ENCODE results near the gene HNF1B. TPM values are rescaled to one million over a fixed set of nuclear protein-coding genes. Genes with fewer than 3 reads are reported as not detected.

The HNF1B gene
- total and polyA plus RNA-seq, 8 donors, result 9.6 to 40.6 (median 36.1) TPM

DNA sequence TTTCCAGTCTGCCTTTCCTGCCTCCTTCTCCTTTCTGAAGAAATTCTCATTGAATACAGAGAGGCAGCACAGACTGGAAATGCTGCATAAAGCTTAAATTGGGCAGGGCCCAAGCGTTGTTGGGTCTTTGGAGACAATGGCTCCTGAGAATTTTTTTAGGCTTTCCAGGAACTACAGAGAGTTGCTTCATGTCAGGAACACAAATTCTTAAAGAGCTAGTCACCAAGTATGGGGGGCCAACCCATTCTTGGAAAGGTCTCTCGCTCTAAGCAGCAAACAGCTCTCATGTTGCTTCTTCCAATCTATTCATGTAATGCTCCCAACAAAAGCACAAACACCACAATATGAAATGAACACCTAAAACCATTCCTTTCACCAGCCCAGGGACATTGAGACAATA lies 6.9 kb downstream of the HNF1B start:
- DNase-seq (no peak), ATAC-seq (peak; percentile 38)
- H3K9me3 ChIP-seq, result no peaks in the 10 kb centered on the region
- peaks cover 41 to 85% of the 10 kb centered on the region in 2 donors for H3K27me3 ChIP-seq
- no peaks in the 10 kb centered on the region for H3K36me3 ChIP-seq
- H3K4me3 ChIP-seq, result no peak overlapping the region
- TF ChIP-seq, protein P1, sequence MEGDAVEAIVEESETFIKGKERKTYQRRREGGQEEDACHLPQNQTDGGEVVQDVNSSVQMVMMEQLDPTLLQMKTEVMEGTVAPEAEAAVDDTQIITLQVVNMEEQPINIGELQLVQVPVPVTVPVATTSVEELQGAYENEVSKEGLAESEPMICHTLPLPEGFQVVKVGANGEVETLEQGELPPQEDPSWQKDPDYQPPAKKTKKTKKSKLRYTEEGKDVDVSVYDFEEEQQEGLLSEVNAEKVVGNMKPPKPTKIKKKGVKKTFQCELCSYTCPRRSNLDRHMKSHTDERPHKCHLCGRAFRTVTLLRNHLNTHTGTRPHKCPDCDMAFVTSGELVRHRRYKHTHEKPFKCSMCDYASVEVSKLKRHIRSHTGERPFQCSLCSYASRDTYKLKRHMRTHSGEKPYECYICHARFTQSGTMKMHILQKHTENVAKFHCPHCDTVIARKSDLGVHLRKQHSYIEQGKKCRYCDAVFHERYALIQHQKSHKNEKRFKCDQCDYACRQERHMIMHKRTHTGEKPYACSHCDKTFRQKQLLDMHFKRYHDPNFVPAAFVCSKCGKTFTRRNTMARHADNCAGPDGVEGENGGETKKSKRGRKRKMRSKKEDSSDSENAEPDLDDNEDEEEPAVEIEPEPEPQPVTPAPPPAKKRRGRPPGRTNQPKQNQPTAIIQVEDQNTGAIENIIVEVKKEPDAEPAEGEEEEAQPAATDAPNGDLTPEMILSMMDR (IDR thresholded peaks at IDR 0.05), result no peak
- no peak overlapping the region for H3K27ac ChIP-seq
- peaks cover 4 to 16% of the 10 kb centered on the region in 2 donors for H3K4me1 ChIP-seq
- intact Hi-C loops (cut with DNase I), result no loop called here

- H3K36me3 ChIP-seq, result no peaks in the 10 kb centered on the region
- H3K9me3 ChIP-seq, result no peaks in the 10 kb centered on the region
- peaks cover 1 to 7% of the 10 kb centered on the region in 2 donors for H3K4me1 ChIP-seq
- H3K27ac ChIP-seq, result no peak overlapping the region
- ATAC-seq (no peak), DNase-seq (no peak)
- H3K27me3 ChIP-seq, result peaks cover 32 to 76% of the 10 kb centered on the region in 2 donors
- TF ChIP-seq, protein P1 (IDR thresholded peaks at IDR 0.05), result no peak
- H3K4me3 ChIP-seq, result no peak overlapping the region
- intact Hi-C loops (cut with DNase I), result no loop called here
These were observed 7.8 kb downstream of the HNF1B start for GRCh38 chr17:37737081-37737480.

GRCh38 chr17:37736428-37736827 lies 8.4 kb downstream of the HNF1B start:
- TF ChIP-seq, protein P1 (IDR thresholded peaks at IDR 0.05), result no peak
- ATAC-seq (no peak), DNase-seq (no peak)
- Histone ChIP-seq H3K9me3 (no peaks in the 10 kb centered on the region), H3K27me3 (peaks cover 26 to 69% of the 10 kb centered on the region in 2 donors), H3K36me3 (no peaks in the 10 kb centered on the region), H3K27ac (no peak overlapping the region), H3K4me1 (peaks cover 0 to under 1% of the 10 kb centered on the region in 2 donors), H3K4me3 (no peak overlapping the region)
- intact Hi-C loops (cut with DNase I), result no loop called here

DNA sequence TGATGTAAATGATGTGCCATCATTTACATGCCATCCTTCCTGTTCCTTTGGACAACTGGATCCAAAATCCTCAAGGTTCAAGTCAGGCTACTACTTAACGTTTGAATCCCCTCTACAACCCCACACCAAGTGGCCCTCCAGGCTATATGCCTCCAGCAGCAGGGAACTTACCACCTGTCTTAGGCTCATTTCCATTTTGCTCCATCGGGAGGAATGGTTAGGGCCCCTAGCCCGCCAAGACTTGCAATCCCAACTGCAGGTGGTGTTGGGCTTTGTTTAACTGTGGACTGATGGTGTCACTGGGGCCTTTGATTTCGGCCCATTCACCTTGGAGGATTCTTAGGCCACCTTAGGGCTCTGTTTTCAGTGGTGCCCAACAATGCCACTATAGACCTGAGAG lies 9.7 kb downstream of the HNF1B start:
- intact Hi-C loops (cut with DNase I), result no loop called here
- no peak for DNase-seq
- Histone ChIP-seq H3K9me3 (no peaks in the 10 kb centered on the region), H3K27ac (no peak overlapping the region), H3K4me1 (no peaks in the 10 kb centered on the region), H3K27me3 (peaks cover 13 to 57% of the 10 kb centered on the region in 2 donors), H3K36me3 (no peaks in the 10 kb centered on the region), H3K4me3 (no peak overlapping the region)
- TF ChIP-seq, protein P1 (IDR thresholded peaks at IDR 0.05), result no peak
- no peak for ATAC-seq

GRCh38 chr17:37732316-37732715 lies 12.5 kb downstream of the HNF1B start:
- intact Hi-C loops (cut with DNase I), result no loop called here
- Histone ChIP-seq H3K27ac (no peak overlapping the region), H3K4me1 (no peaks in the 10 kb centered on the region), H3K4me3 (no peak overlapping the region), H3K9me3 (no peaks in the 10 kb centered on the region), H3K27me3 (peaks cover 0 to 28% of the 10 kb centered on the region in 2 donors), H3K36me3 (no peaks in the 10 kb centered on the region)
- DNase-seq, result no peak
- no peak for ATAC-seq
- TF ChIP-seq, protein P1 (IDR thresholded peaks at IDR 0.05), result no peak
